GM23338 (cell line): ENCODE data around the gene ZBTB42. TPM values are rescaled to one million over a fixed set of nuclear protein-coding genes. Genes with fewer than 3 reads are reported as not detected.

Experiments
- ATAC-seq: fragments of 200-7000 bp; cut with Tn5 transposase; 3 replicates; pipeline ENCODE4 v1.9.1; 2020
- DNase-seq: peaks from one replicate; pipeline ENCODE4 v3.0.0-alpha.2; 2015; ENCODE audit warnings: low spot score
- H2AFZ ChIP-seq: fragments of 200-600 bp; sonication (generic); 2 replicates; pipeline ENCODE4 v1.8.0; 2016; ENCODE audit warnings: antibody characterized with exemption, mild to moderate bottlenecking, moderate library complexity
- H3F3A ChIP-seq: fragments of 200-600 bp; sonication (generic); replicated peaks from 2 replicates; pipeline ENCODE4 v1.8.0; 2017; ENCODE audit warnings: antibody characterized with exemption, mixed run types, low read depth
- H3K27ac ChIP-seq: fragments of 200-600 bp; sonication (generic); 2 replicates; pipeline ENCODE4 v1.6.1; 2016; ENCODE audit warnings: low read depth
- H3K27me3 ChIP-seq: fragments of 200-600 bp; sonication (generic); 2 replicates; pipeline ENCODE4 v1.8.0; 2016; ENCODE audit warnings: mild to moderate bottlenecking, mixed run types, moderate library complexity; ENCODE audit not compliant: insufficient read depth
- H3K36me3 ChIP-seq: fragments of 200-600 bp; sonication (generic); 2 replicates; pipeline ENCODE4 v1.8.0; 2016; ENCODE audit warnings: mild to moderate bottlenecking; ENCODE audit not compliant: insufficient read depth
- H3K4me1 ChIP-seq: fragments of 200-600 bp; sonication (generic); 2 replicates; pipeline ENCODE4 v1.8.0; 2016; ENCODE audit warnings: mild to moderate bottlenecking, moderate library complexity; ENCODE audit not compliant: insufficient read depth
- H3K4me2 ChIP-seq: fragments of 200-600 bp; sonication (generic); 2 replicates; pipeline ENCODE4 v1.7.1; 2017; ENCODE audit warnings: mixed run types
- H3K4me3 ChIP-seq: fragments of 200-600 bp; sonication (generic); 2 replicates; pipeline ENCODE4 v1.6.1; 2016; ENCODE audit warnings: mixed run types
- H3K79me2 ChIP-seq: fragments of 200-600 bp; sonication (generic); replicated peaks from 2 replicates; pipeline ENCODE4 v1.8.0; 2017; ENCODE audit warnings: mild to moderate bottlenecking; ENCODE audit not compliant: insufficient read depth
- H3K9me2 ChIP-seq: fragments of 200-600 bp; sonication (generic); 2 replicates; pipeline ENCODE4 v1.8.0; 2017; ENCODE audit not compliant: insufficient read depth
- H4K20me1 ChIP-seq: fragments of 200-600 bp; sonication (generic); replicated peaks from 2 replicates; pipeline ENCODE4 v1.8.0; 2017; ENCODE audit warnings: mild to moderate bottlenecking; ENCODE audit not compliant: insufficient read depth
- H3K27ac Mint-ChIP-seq: 2 replicates; pipeline ENCODE4 v1.8.0; 2020; ENCODE audit warnings: inconsistent platforms, mild to moderate bottlenecking, moderate library complexity, mixed read lengths
- H3K27me3 Mint-ChIP-seq: 3 replicates; pipeline ENCODE4 v1.8.0; 2022; ENCODE audit warnings: low read depth, mild to moderate bottlenecking, moderate library complexity, mixed read lengths, inconsistent platforms; ENCODE audit not compliant: insufficient read depth, poor library complexity
- H3K36me3 Mint-ChIP-seq: 3 replicates; pipeline ENCODE4 v1.8.0; 2021; ENCODE audit warnings: low read depth, mild to moderate bottlenecking, inconsistent platforms, moderate library complexity, mixed read lengths
- H3K4me1 Mint-ChIP-seq: 3 replicates; pipeline ENCODE4 v1.8.0; 2020; ENCODE audit warnings: mild to moderate bottlenecking, inconsistent platforms, mixed read lengths
- H3K4me3 Mint-ChIP-seq: 3 replicates; pipeline ENCODE4 v1.8.0; 2021; ENCODE audit warnings: moderate library complexity, mild to moderate bottlenecking, inconsistent platforms, mixed read lengths
- H3K9me3 Mint-ChIP-seq: 3 replicates; pipeline ENCODE4 v1.8.0; 2020; ENCODE audit warnings: moderate library complexity, mild to moderate bottlenecking, inconsistent platforms, mixed read lengths
- CREB1 ChIP-seq: fragments of 250-450 bp; sonication (Bioruptor Pico); IDR thresholded peaks from 2 replicates; pipeline ENCODE4 v1.5.0; 2020; ENCODE audit warnings: low read depth, mild to moderate bottlenecking, moderate library complexity
- ETS1 ChIP-seq: IDR thresholded peaks from 2 replicates; pipeline ENCODE4 v1.6.1; 2016; ENCODE audit warnings: antibody characterized with exemption
- EZH2 ChIP-seq: fragments of 200-600 bp; sonication (generic); IDR thresholded peaks from one replicate; pipeline ENCODE4 v1.8.0; 2017; ENCODE audit warnings: antibody characterized with exemption, mild to moderate bottlenecking, low read depth; ENCODE audit not compliant: unreplicated experiment
- EZH2phosphoT487 ChIP-seq: fragments of 200-600 bp; sonication (generic); IDR thresholded peaks from one replicate; pipeline ENCODE4 v1.8.1; 2018; ENCODE audit warnings: antibody characterized with exemption; ENCODE audit not compliant: unreplicated experiment
- JUNB ChIP-seq: IDR thresholded peaks from one replicate; pipeline ENCODE4 v1.6.1; 2016; ENCODE audit warnings: antibody characterized with exemption; ENCODE audit not compliant: unreplicated experiment
- POLR2AphosphoS5 ChIP-seq: IDR thresholded peaks from 2 replicates; pipeline ENCODE4 v1.6.1; 2016; ENCODE audit warnings: antibody characterized with exemption, low read depth
- REST ChIP-seq: IDR thresholded peaks from one replicate; pipeline ENCODE4 v1.6.1; 2018; ENCODE audit warnings: antibody characterized with exemption; ENCODE audit not compliant: unreplicated experiment
- STAT1 ChIP-seq: IDR thresholded peaks from one replicate; pipeline ENCODE4 v1.6.1; 2016; ENCODE audit warnings: antibody characterized with exemption; ENCODE audit not compliant: unreplicated experiment
- ZNF114 ChIP-seq: fragments of 250-450 bp; sonication (Bioruptor Pico); IDR thresholded peaks from 2 replicates; pipeline ENCODE4 v1.5.0; 2020; ENCODE audit warnings: mild to moderate bottlenecking, moderate library complexity
- ZNF331 ChIP-seq: fragments of 250-450 bp; sonication (Bioruptor Pico); IDR thresholded peaks from 2 replicates; pipeline ENCODE4 v1.5.0; 2020; ENCODE audit warnings: low read depth, mild to moderate bottlenecking, moderate library complexity
- ZNF462 ChIP-seq: fragments of 250-450 bp; sonication (Bioruptor Pico); IDR thresholded peaks from 2 replicates; pipeline ENCODE4 v1.5.0; 2020; ENCODE audit warnings: mild to moderate bottlenecking, moderate library complexity
- polyA plus RNA-seq: library from polyadenylated mRNA; unstranded; fragments of >200 nt; fragmentation: Nextera tagmentation; extraction: Ambion mirVana; gene quantifications from 2 replicates; pipeline ENCODE4 v1.2.1, GENCODE V29; 2016
- total RNA-seq: library from RNA; depleted of rRNA; stranded (reverse); fragments of >200 nt; shearing (Covaris generic); gene quantifications from 2 replicates; pipeline ENCODE4 v1.2.3, GENCODE V29; 2014

ZBTB42 gene
- total and polyA plus RNA-seq, 2 experiments from 2014 or later = 0.70 to 4.4 TPM

- DNase-seq = no peak
- no peak for ATAC-seq
- Histone ChIP-seq H3K9me2 (no peaks in the 10 kb centered on the region), H3K4me3 (no peak overlapping the region), H3K4me2 (no peak overlapping the region), H4K20me1 (no peaks in the 10 kb centered on the region), H3K36me3 (no peaks in the 10 kb centered on the region), H3K79me2 (no peaks in the 10 kb centered on the region), H2AFZ (no peak overlapping the region), H3F3A (no peaks in the 10 kb centered on the region), H3K4me1 (no peaks in the 10 kb centered on the region), H3K27ac (no peak overlapping the region), H3K27me3 (no peaks in the 10 kb centered on the region)
- H3K4me3 Mint-ChIP-seq = no peak overlapping the region
- TF ChIP-seq ZNF462 (CRISPR knock-in tag) (no peak), EZH2 (no peak), JUNB (no peak), EZH2phosphoT487 (no peak), ETS1 (no peak), POLR2AphosphoS5 (no peak), REST (no peak), CREB1 (no peak), ZNF331 (CRISPR knock-in tag) (no peak), ZNF114 (no peak), STAT1 (no peak)
- H3K27me3 Mint-ChIP-seq = peaks cover 5% of the 10 kb centered on the region
- no peaks in the 10 kb centered on the region for H3K9me3 Mint-ChIP-seq
- H3K4me1 Mint-ChIP-seq = no peaks in the 10 kb centered on the region
- H3K27ac Mint-ChIP-seq = no peak overlapping the region
- H3K36me3 Mint-ChIP-seq = no peaks in the 10 kb centered on the region
These were observed 18.1 kb upstream of the ZBTB42 start for GRCh38 chr14:104782808-104783139.
